Thyroid gland (tissue), 4 donors: Measurements from ENCODE around the gene PABPC1L. TPM values are rescaled to one million over a fixed set of nuclear protein-coding genes. Genes with fewer than 3 reads are reported as not detected.

Experiments
- DNase-seq, 2 donors: peaks; one replicate each; pipeline ENCODE4 v3.0.0-alpha.2; 2019
- H3K27ac ChIP-seq, 3 donors: fragments of 200-600 bp; sonication (generic); 1 replicate in 2 of 3; 2 replicates in 1 of 3; pipeline ENCODE4 v1.5.1; 2016 to 2019; ENCODE audit warnings: mild to moderate bottlenecking in 1 of 3, moderate library complexity in 1 of 3
- H3K27me3 ChIP-seq: fragments of 200-600 bp; sonication (generic); one replicate; pipeline ENCODE4 v1.5.1; 2019
- H3K36me3 ChIP-seq, 2 donors: fragments of 200-600 bp; sonication (generic); one replicate each; pipeline ENCODE4 v1.5.1; 2016 to 2019
- H3K4me1 ChIP-seq, 2 donors: fragments of 200-600 bp; sonication (generic); one replicate each; pipeline ENCODE4 v1.5.1; 2017 to 2019
- H3K4me3 ChIP-seq, 3 donors: fragments of 200-600 bp; sonication (generic); replicated peaks in 1 of 3; 1 replicate in 2 of 3; 2 replicates in 1 of 3; pipeline ENCODE4 v1.5.1; 2016; ENCODE audit warnings: mild to moderate bottlenecking in 1 of 3
- H3K9me3 ChIP-seq: fragments of 200-600 bp; sonication (generic); one replicate; pipeline ENCODE4 v1.5.1; 2017
- CTCF ChIP-seq, 6 experiments: fragments of 200-600 bp in 3 of 6; fragments of 450-650 bp in 3 of 6; sonication (generic) in 3 of 6; IDR thresholded peaks; one replicate each; pipeline ENCODE4 v1.5.1; 2016 to 2019; ENCODE audit warnings: antibody characterized with exemption in 6 of 6, mild to moderate bottlenecking in 2 of 6, inconsistent platforms in 1 of 6, moderate library complexity in 1 of 6
- POLR2A ChIP-seq, 2 donors: fragments of 450-650 bp; IDR thresholded peaks; one replicate each; pipeline ENCODE4 v1.6.1; 2017; ENCODE audit warnings: antibody characterized with exemption in 2 of 2, mild to moderate bottlenecking in 2 of 2, moderate library complexity in 1 of 2
- WGBS, 2 donors: methylation state at CpG; one replicate each; pipeline ENCODE4 v1.1.5; 2017; 5-methylcytosine and 5-hydroxymethylcytosine counted together
- intact Hi-C: fragments of 100-400 bp; cut with DNase I; formaldehyde crosslinking; loops from one replicate; pipeline ENCODE4 v1.15.1; 2023
- total RNA-seq, 4 donors: library from RNA; depleted of rRNA; stranded (reverse); fragments of >200 nt; gene quantifications; one replicate each; pipeline ENCODE4 v1.2.3, GENCODE V29; 2016

The PABPC1L gene
- total RNA-seq, 4 donors from 2014 or later, result 26.5 to 53.8 (median 31.9) TPM

- no peak for DNase-seq
- TF ChIP-seq CTCF (IDR thresholded peaks at IDR 0.05) (peak in 5 of 6 experiments; percentile 12 to 50 (median 39)), POLR2A (IDR thresholded peaks at IDR 0.05) (no peak)
- Histone ChIP-seq H3K36me3 (no peaks in the 10 kb centered on the region), H3K27ac (peak overlapping the region in 1 of 3 donors; percentile 4), H3K4me3 (no peak overlapping the region), H3K4me1 (peaks cover 40 to 52% of the 10 kb centered on the region in 2 donors), H3K27me3 (no peaks in the 10 kb centered on the region), H3K9me3 (no peaks in the 10 kb centered on the region)
- 69 to 71% methylated on average over 6 of the region's 6 CpGs for WGBS, 2 donors
- intact Hi-C loops, result no loop called here
Measured at GRCh38 chr20:44888226-44889103, 21.4 kb upstream of the PABPC1L start.

GRCh38 chr20:44891826-44892225, 18.0 kb upstream of the PABPC1L start:
- Histone ChIP-seq H3K9me3 (no peaks in the 10 kb centered on the region), H3K27ac (no peak overlapping the region), H3K27me3 (no peaks in the 10 kb centered on the region), H3K4me3 (no peak overlapping the region), H3K36me3 (no peaks in the 10 kb centered on the region), H3K4me1 (peaks cover 51 to 53% of the 10 kb centered on the region in 2 donors)
- no peak for DNase-seq
- TF ChIP-seq CTCF (IDR thresholded peaks at IDR 0.05) (no peak), POLR2A (IDR thresholded peaks at IDR 0.05) (no peak)
- intact Hi-C loops, result no loop called here
- 87 to 90% methylated on average over 1 of the region's 1 CpG for WGBS, 2 donors

GRCh38 chr20:44894959-44895358, 14.9 kb upstream of the PABPC1L start:
- H3K4me1 ChIP-seq, result peaks cover 25 to 51% of the 10 kb centered on the region in 2 donors
- no peaks in the 10 kb centered on the region for H3K27me3 ChIP-seq
- intact Hi-C loops, result no loop called here
- no peak for DNase-seq
- TF ChIP-seq CTCF (IDR thresholded peaks at IDR 0.05) (no peak), POLR2A (IDR thresholded peaks at IDR 0.05) (no peak)
- WGBS, 2 donors, result 51 to 65% methylated on average over 2 of the region's 2 CpGs
- H3K9me3 ChIP-seq, result no peaks in the 10 kb centered on the region
- no peak overlapping the region for H3K27ac ChIP-seq
- H3K36me3 ChIP-seq, result no peaks in the 10 kb centered on the region
- H3K4me3 ChIP-seq, result no peak overlapping the region

GRCh38 chr20:44896583-44896982, 13.3 kb upstream of the PABPC1L start:
- Histone ChIP-seq H3K36me3 (peaks cover 0 to 2% of the 10 kb centered on the region in 2 donors), H3K4me1 (peaks cover 22 to 46% of the 10 kb centered on the region in 2 donors), H3K9me3 (no peaks in the 10 kb centered on the region), H3K4me3 (no peak overlapping the region), H3K27me3 (no peaks in the 10 kb centered on the region), H3K27ac (no peak overlapping the region)
- intact Hi-C loops, result no loop called here
- 74 to 84% methylated on average over 1 of the region's 1 CpG for WGBS, 2 donors
- TF ChIP-seq POLR2A (IDR thresholded peaks at IDR 0.05) (no peak), CTCF (IDR thresholded peaks at IDR 0.05) (no peak)
- no peak for DNase-seq

- intact Hi-C loops, result no loop called here
- no peak overlapping the region for H3K4me3 ChIP-seq
- TF ChIP-seq POLR2A (IDR thresholded peaks at IDR 0.05), result no peak
- no peaks in the 10 kb centered on the region for H3K27me3 ChIP-seq
- peaks cover 2 to 7% of the 10 kb centered on the region in 2 donors for H3K36me3 ChIP-seq
- no peaks in the 10 kb centered on the region for H3K9me3 ChIP-seq
- 71 to 78% methylated on average over 1 of the region's 1 CpG for WGBS, 2 donors
- H3K27ac ChIP-seq, result no peak overlapping the region
- peaks cover 22 to 46% of the 10 kb centered on the region in 2 donors for H3K4me1 ChIP-seq
- no peak for DNase-seq
Measured at GRCh38 chr20:44897133-44897532, 12.7 kb upstream of the PABPC1L start.
